Smooth muscle cell (in vitro differentiated cells): ENCODE measurements around the gene FRAT2. TPM values are rescaled to one million over a fixed set of nuclear protein-coding genes. Genes with fewer than 3 reads are reported as not detected.
"Not testable (repeated sequence)": the region's sequence is repeated elsewhere in the genome, so short reads cannot be mapped to it uniquely, and the experiment has no call there.

Experiments
- DNase-seq: peaks from one replicate; lab custom pipeline; 2025; ENCODE audit not compliant: unreplicated experiment; lab: John Stamatoyannopoulos, UW
- H2AFZ ChIP-seq: fragments of 200-600 bp; sonication (generic); 2 replicates; pipeline ENCODE4 v1.6.0; 2016; ENCODE audit warnings: antibody characterized with exemption, low read depth, mild to moderate bottlenecking
- H3F3A ChIP-seq: fragments of 200-600 bp; sonication (generic); 2 replicates; pipeline ENCODE4 v1.6.0; 2017; ENCODE audit warnings: antibody characterized with exemption, low read depth
- H3K27ac ChIP-seq: fragments of 200-600 bp; sonication (generic); 2 replicates; pipeline ENCODE4 v1.5.1; 2016; ENCODE audit warnings: low read depth, mild to moderate bottlenecking
- H3K27me3 ChIP-seq: fragments of 200-600 bp; sonication (generic); 2 replicates; pipeline ENCODE4 v1.6.1; 2016; ENCODE audit warnings: low read depth, mild to moderate bottlenecking
- H3K36me3 ChIP-seq: fragments of 200-600 bp; sonication (generic); 2 replicates; pipeline ENCODE4 v1.5.1; 2016; ENCODE audit warnings: low read depth
- H3K4me1 ChIP-seq: fragments of 200-600 bp; sonication (generic); 2 replicates; pipeline ENCODE4 v1.5.1; 2016; ENCODE audit warnings: low read depth
- H3K4me2 ChIP-seq: fragments of 200-600 bp; sonication (generic); 2 replicates; pipeline ENCODE4 v1.6.0; 2016; ENCODE audit warnings: mild to moderate bottlenecking
- H3K4me3 ChIP-seq: fragments of 200-600 bp; sonication (generic); 2 replicates; pipeline ENCODE4 v1.5.1; 2016; ENCODE audit warnings: mild to moderate bottlenecking
- H3K79me2 ChIP-seq: fragments of 200-600 bp; sonication (generic); 2 replicates; pipeline ENCODE4 v1.6.0; 2016; ENCODE audit warnings: low read depth, mild to moderate bottlenecking
- H3K9ac ChIP-seq: fragments of 200-600 bp; sonication (generic); 2 replicates; pipeline ENCODE4 v1.6.0; 2016; ENCODE audit warnings: low read depth
- H3K9me3 ChIP-seq: fragments of 200-600 bp; sonication (generic); replicated peaks from 2 replicates; pipeline ENCODE4 v1.5.1; 2016; ENCODE audit warnings: low read depth
- H4K20me1 ChIP-seq: fragments of 200-600 bp; sonication (generic); 2 replicates; pipeline ENCODE4 v1.6.0; 2016; ENCODE audit warnings: low read depth
- CTCF ChIP-seq: fragments of 200-600 bp; sonication (generic); IDR thresholded peaks from 2 replicates; pipeline ENCODE4 v1.5.1; 2017; ENCODE audit warnings: borderline replicate concordance, mild to moderate bottlenecking, antibody characterized with exemption; ENCODE audit not compliant: insufficient read depth, poor library complexity, severe bottlenecking
- WGBS: methylation state at CpG from one replicate; pipeline ENCODE4 v1.1.7; 2016; ENCODE audit warnings: low lambda C conversion rate; 5-methylcytosine and 5-hydroxymethylcytosine counted together
- polyA plus RNA-seq: library from polyadenylated mRNA; unstranded; fragments of >200 nt; fragmentation: Nextera tagmentation; extraction: Ambion mirVana; gene quantifications from 2 replicates; pipeline ENCODE4 v1.2.1, GENCODE V29; 2016
- small RNA-seq: library from RNA; depleted of rRNA; stranded (forward); fragments of <200 nt; gene quantifications from one replicate; pipeline ENCODE3, GENCODE V24; 2014
- total RNA-seq: library from RNA; depleted of rRNA; stranded (reverse); fragments of >200 nt; gene quantifications from 2 replicates; pipeline ENCODE4 v1.2.3, GENCODE V29; 2014

FRAT2 gene
- total and polyA plus RNA-seq, 2 experiments from 2014 or later = 4.0 to 7.7 TPM

DNA sequence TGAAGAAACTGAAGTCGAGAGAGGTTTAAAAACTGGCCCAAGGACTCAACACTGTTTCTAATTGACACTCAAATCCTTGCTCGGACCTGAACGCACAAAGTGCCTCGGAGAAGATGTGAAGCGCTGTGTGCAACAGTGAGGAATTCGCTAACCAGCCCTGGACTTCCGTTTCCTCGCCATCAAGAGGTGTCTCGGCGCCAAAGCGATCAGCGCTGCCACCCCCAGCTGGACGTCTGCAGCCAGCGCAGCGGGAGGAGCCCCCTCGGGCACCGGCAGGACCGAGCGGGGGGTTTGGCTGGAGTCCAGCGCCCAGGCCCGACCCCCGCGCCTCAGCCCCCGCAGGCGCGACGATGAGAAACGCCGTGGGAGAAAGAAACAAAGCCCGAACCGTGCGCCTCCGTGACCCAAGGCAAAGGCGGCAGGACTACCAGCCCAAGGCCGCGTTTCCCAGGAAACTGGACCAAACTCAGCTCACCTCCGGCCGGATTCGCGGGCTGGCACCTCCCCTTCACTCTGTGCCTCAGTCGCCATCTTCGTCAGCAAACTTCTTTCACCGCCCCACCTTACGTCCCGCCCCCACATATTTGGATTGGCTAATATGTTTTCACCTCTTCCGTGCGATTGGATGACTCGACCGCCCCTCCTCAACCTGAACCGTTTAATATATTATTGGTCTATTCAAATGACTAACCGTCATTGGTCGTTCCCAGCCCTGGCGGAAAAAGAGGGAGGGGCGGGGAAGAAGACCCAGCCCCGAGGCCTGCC lies 42.2 kb downstream of the FRAT2 start, which contains the start of gene ARHGAP19:
ARHGAP19 (minus strand) TSS at position 541 of the 765 bp plus-strand sequence; CDS start at position 531, 10 bp downstream.
- no peaks in the 10 kb centered on the region for H3K9me3 ChIP-seq
- H3K9ac ChIP-seq = peak within 1 kb of the TSS; percentile 93
- H3K4me2 ChIP-seq = peak within 1 kb of the TSS; percentile 86
- H2AFZ ChIP-seq = peak within 1 kb of the TSS; percentile 81
- no peak for TF ChIP-seq CTCF
- H3K27ac ChIP-seq = peak within 1 kb of the TSS; percentile 94
- peak; percentile 73 for DNase-seq
- no peaks in the 10 kb centered on the region for H3K27me3 ChIP-seq
- WGBS = under 1% methylated on average over 54 of the region's 55 CpGs
- H3K4me3 ChIP-seq = peak within 1 kb of the TSS; percentile 67
- H3K79me2 ChIP-seq = peaks cover 18% of the 10 kb centered on the region
- H3F3A ChIP-seq = peaks cover 6% of the 10 kb centered on the region
- H3K36me3 ChIP-seq = no peaks in the 10 kb centered on the region
- H4K20me1 ChIP-seq = no peaks in the 10 kb centered on the region
- peaks cover 6% of the 10 kb centered on the region for H3K4me1 ChIP-seq

DNA sequence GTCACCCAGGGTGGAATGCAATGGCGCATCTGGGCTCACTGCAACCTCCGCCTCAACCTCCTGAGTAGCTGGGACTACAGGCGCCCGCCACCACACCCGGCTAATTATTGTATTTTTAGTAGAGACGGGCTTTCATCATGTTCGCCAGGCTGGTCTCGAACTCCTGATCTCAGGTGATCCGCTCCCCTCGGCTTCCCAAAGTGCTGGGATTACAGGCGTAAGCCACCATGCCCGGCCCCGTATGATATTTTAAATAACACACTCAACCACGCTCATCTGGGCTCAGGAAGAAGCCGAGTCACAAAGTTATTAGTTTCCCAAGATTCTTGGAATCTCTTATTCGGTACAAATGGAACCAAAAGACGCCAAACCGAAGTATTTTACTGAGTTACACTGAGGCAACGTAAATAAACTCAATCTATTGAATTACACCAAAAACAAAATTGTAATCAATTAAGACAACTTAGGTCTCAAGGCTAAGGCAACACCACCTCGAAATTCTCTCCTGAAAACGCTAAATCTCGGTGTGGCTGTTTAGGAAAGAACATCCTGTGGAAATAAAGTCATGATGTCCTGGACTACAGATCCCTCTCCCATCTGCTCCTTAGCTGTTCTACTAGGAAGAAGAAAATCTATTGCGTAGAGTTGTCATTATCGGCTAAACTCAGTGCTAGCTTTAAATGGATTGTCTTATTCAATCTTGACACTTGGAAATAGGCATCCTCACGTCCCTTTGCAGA lies 43.0 kb downstream of the FRAT2 start:
- no peaks in the 10 kb centered on the region for H3K9me3 ChIP-seq
- peaks cover 25% of the 10 kb centered on the region for H3K79me2 ChIP-seq
- H3F3A ChIP-seq = peaks cover 6% of the 10 kb centered on the region
- H4K20me1 ChIP-seq = no peaks in the 10 kb centered on the region
- H3K4me2 ChIP-seq = peak overlapping the region; percentile 86
- H3K36me3 ChIP-seq = no peaks in the 10 kb centered on the region
- DNase-seq = no peak
- peak overlapping the region; percentile 81 for H2AFZ ChIP-seq
- peaks cover 6% of the 10 kb centered on the region for H3K4me1 ChIP-seq
- peak overlapping the region; percentile 67 for H3K4me3 ChIP-seq
- peak overlapping the region; percentile 94 for H3K27ac ChIP-seq
- 62% methylated on average over 25 of the region's 25 CpGs for WGBS
- H3K27me3 ChIP-seq = no peaks in the 10 kb centered on the region
- peak overlapping the region; percentile 93 for H3K9ac ChIP-seq
- no peak for TF ChIP-seq CTCF

DNA sequence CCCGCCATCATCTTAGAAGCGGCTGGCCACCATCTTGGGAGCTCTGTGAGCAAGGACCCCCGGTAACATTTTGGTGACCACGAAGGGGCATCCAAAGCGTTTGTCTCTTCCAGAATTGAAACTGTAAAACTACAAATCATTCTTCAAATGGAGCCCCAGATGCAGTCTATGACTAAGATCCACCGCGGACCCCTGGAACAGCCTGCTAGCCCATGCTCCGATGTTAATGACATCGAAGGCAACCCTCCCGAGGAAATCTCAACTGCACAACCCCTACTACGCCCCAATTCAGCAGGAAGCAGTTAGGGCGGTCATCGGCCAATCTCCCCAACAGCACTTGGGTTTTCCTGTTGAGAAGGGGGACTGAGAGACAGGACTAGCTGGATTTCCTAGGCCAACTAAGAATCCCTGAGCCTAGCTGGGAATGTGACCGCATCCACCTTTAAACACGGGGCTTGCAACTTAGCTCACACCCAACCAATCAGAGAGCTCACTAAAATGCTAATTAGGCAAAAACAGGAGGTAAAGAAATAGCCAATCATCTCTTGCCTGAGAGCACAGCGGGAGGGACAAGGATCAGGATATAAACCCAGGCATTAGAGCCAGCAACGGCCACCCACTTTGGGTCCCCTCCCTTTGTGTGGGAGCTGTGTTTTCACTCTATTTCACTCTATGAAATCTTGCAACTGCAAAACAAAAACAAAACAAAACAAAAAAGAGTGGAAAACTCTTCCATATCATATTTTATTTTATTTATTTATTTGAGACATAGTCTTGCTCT lies 43.8 kb downstream of the FRAT2 start:
- peaks cover 25% of the 10 kb centered on the region for H3K79me2 ChIP-seq
- H3K4me3 ChIP-seq = peak overlapping the region; percentile 67
- H2AFZ ChIP-seq, H3F3A ChIP-seq, H3K36me3 ChIP-seq, H3K4me1 ChIP-seq, H4K20me1 ChIP-seq, H3K9ac ChIP-seq, DNase-seq, H3K27me3 ChIP-seq, H3K9me3 ChIP-seq: not testable (repeated sequence)
- WGBS = 89% methylated on average over 17 of the region's 17 CpGs
- H3K4me2 ChIP-seq = peak overlapping the region; percentile 86
- H3K27ac ChIP-seq = peak overlapping the region; percentile 94

- H3K27me3 ChIP-seq, H3K4me1 ChIP-seq, H3K27ac ChIP-seq, H3K9ac ChIP-seq, H3F3A ChIP-seq, H4K20me1 ChIP-seq, DNase-seq, H3K9me3 ChIP-seq, H3K36me3 ChIP-seq, H3K4me2 ChIP-seq, H3K4me3 ChIP-seq, H2AFZ ChIP-seq: not testable (repeated sequence)
- 95% methylated on average over 13 of the region's 13 CpGs for WGBS
- H3K79me2 ChIP-seq = peaks cover 25% of the 10 kb centered on the region
These were observed 44.5 kb downstream of the FRAT2 start for GRCh38 chr10:97290076-97290475.

Small RNA genes within 50 kb of the gene (small RNA-seq; reads per million reads assigned to genes)
- gene RF00017 = not detected

Other genes with a start within 250 kb of the FRAT2 start
- 0.09 TPM in 1 of 2 replicates, not detected in the other for gene SLIT1, start 148.8 kb downstream of the FRAT2 start, total RNA-seq
- gene SLIT1, start 148.8 kb downstream of the FRAT2 start, polyA plus RNA-seq = 0.15 TPM in 1 of 2 replicates, not detected in the other
- 15.0 and 20.5 TPM in 2 replicates for gene ARHGAP19, start 42.1 kb downstream of the FRAT2 start, total RNA-seq
- 3.5 and 4.4 TPM in 2 replicates for gene ARHGAP19, start 42.1 kb downstream of the FRAT2 start, polyA plus RNA-seq
- gene FRAT1, start 15.5 kb downstream of the FRAT2 start, total RNA-seq = 0.58 and 1.3 TPM in 2 replicates
- gene FRAT1, start 15.5 kb downstream of the FRAT2 start, polyA plus RNA-seq = 1.0 and 1.3 TPM in 2 replicates
- gene RRP12, start 66.6 kb upstream of the FRAT2 start, total RNA-seq = 15.9 and 18.8 TPM in 2 replicates
- gene RRP12, start 66.6 kb upstream of the FRAT2 start, polyA plus RNA-seq = 14.1 and 21.7 TPM in 2 replicates
- 725 and 787 TPM in 2 replicates for gene PGAM1, start 91.5 kb upstream of the FRAT2 start, total RNA-seq
- gene PGAM1, start 91.5 kb upstream of the FRAT2 start, polyA plus RNA-seq = 921 and 957 TPM in 2 replicates
- 44.9 and 48.7 TPM in 2 replicates for gene EXOSC1, start 111.3 kb upstream of the FRAT2 start, total RNA-seq
- gene EXOSC1, start 111.3 kb upstream of the FRAT2 start, polyA plus RNA-seq = 61.5 and 97.5 TPM in 2 replicates
- gene ZDHHC16, start 111.4 kb upstream of the FRAT2 start, total RNA-seq = 48.5 and 50.3 TPM in 2 replicates
- gene ZDHHC16, start 111.4 kb upstream of the FRAT2 start, polyA plus RNA-seq = 73.3 and 81.1 TPM in 2 replicates
- gene MMS19, start 163.7 kb upstream of the FRAT2 start, total RNA-seq = 97.9 and 125 TPM in 2 replicates
- gene MMS19, start 163.7 kb upstream of the FRAT2 start, polyA plus RNA-seq = 76.8 and 81.4 TPM in 2 replicates
- 26.5 and 27.1 TPM in 2 replicates for gene UBTD1, start 164.2 kb upstream of the FRAT2 start, total RNA-seq
- gene UBTD1, start 164.2 kb upstream of the FRAT2 start, polyA plus RNA-seq = 59.9 and 61.5 TPM in 2 replicates
- gene ANKRD2, start 238.1 kb upstream of the FRAT2 start, total RNA-seq = not detected in 2 replicates
- gene ANKRD2, start 238.1 kb upstream of the FRAT2 start, polyA plus RNA-seq = 0.30 TPM in 1 of 2 replicates, not detected in the other
- not detected in 2 replicates for gene HOGA1, start 249.7 kb upstream of the FRAT2 start, total RNA-seq
- 0.10 TPM in 1 of 2 replicates, not detected in the other for gene HOGA1, start 249.7 kb upstream of the FRAT2 start, polyA plus RNA-seq